Endothelial cell (in vitro differentiated cells): ENCODE measurements around the gene TERF2IP. TPM values are rescaled to one million over a fixed set of nuclear protein-coding genes. Genes with fewer than 3 reads are reported as not detected.

ENCODE experiments used
- DNase-seq: peaks from one replicate; pipeline ENCODE4 v3.0.0; 2021; ENCODE audit warnings: low spot score
- H3K27ac Mint-ChIP-seq: one replicate; pipeline ENCODE4 v1.8.0; 2021; ENCODE audit warnings: mixed read lengths, inconsistent platforms; ENCODE audit not compliant: unreplicated experiment
- H3K27me3 Mint-ChIP-seq: one replicate; pipeline ENCODE4 v1.8.0; 2021; ENCODE audit warnings: mild to moderate bottlenecking, moderate library complexity, mixed read lengths, inconsistent platforms; ENCODE audit not compliant: unreplicated experiment
- H3K36me3 Mint-ChIP-seq: one replicate; pipeline ENCODE4 v1.8.0; 2021; ENCODE audit warnings: mild to moderate bottlenecking, low read depth, mixed read lengths, inconsistent platforms; ENCODE audit not compliant: unreplicated experiment
- H3K4me1 Mint-ChIP-seq: one replicate; pipeline ENCODE4 v1.8.0; 2021; ENCODE audit warnings: mild to moderate bottlenecking, mixed read lengths, inconsistent platforms; ENCODE audit not compliant: unreplicated experiment
- H3K4me3 Mint-ChIP-seq: one replicate; pipeline ENCODE4 v1.8.0; 2021; ENCODE audit warnings: mild to moderate bottlenecking, mixed read lengths, inconsistent platforms; ENCODE audit not compliant: unreplicated experiment
- H3K9me3 Mint-ChIP-seq: one replicate; pipeline ENCODE4 v1.8.0; 2021; ENCODE audit warnings: mixed read lengths, inconsistent platforms; ENCODE audit not compliant: unreplicated experiment
- long read RNA-seq: library from polyadenylated mRNA; unstranded; transcript quantifications from one replicate; pipeline ENCODE4 v2.0.0, GENCODE V29; 2020; ENCODE audit not compliant: unreplicated experiment
- total RNA-seq: library from RNA; stranded (reverse); fragmentation: NEBNext Ultra II Directional; extraction: Animal tissue kit (Norgen Biotek cat#: 25700); gene quantifications from one replicate; pipeline ENCODE4 v1.2.1, GENCODE V29; 2021; ENCODE audit not compliant: unreplicated experiment
- TF ChIP-seq, protein P1 (sequence below): fragments of 200-600 bp; sonication (generic); IDR thresholded peaks from one replicate; pipeline ENCODE4 v1.5.0; 2021; ENCODE audit warnings: antibody characterized with exemption; ENCODE audit not compliant: unreplicated experiment

TERF2IP gene, protein sequence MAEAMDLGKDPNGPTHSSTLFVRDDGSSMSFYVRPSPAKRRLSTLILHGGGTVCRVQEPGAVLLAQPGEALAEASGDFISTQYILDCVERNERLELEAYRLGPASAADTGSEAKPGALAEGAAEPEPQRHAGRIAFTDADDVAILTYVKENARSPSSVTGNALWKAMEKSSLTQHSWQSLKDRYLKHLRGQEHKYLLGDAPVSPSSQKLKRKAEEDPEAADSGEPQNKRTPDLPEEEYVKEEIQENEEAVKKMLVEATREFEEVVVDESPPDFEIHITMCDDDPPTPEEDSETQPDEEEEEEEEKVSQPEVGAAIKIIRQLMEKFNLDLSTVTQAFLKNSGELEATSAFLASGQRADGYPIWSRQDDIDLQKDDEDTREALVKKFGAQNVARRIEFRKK
- total RNA-seq = 48.0 TPM
- long read RNA-seq, transcript TERF2IP-201 (3 exons, 2,118 nt) = major isoform, 81 of 88 reads
- long read RNA-seq, partial matches to known transcripts = 2 of 88 reads
- long read RNA-seq, other reads (novel, unspliced or antisense) = 4 of 88 reads

DNA sequence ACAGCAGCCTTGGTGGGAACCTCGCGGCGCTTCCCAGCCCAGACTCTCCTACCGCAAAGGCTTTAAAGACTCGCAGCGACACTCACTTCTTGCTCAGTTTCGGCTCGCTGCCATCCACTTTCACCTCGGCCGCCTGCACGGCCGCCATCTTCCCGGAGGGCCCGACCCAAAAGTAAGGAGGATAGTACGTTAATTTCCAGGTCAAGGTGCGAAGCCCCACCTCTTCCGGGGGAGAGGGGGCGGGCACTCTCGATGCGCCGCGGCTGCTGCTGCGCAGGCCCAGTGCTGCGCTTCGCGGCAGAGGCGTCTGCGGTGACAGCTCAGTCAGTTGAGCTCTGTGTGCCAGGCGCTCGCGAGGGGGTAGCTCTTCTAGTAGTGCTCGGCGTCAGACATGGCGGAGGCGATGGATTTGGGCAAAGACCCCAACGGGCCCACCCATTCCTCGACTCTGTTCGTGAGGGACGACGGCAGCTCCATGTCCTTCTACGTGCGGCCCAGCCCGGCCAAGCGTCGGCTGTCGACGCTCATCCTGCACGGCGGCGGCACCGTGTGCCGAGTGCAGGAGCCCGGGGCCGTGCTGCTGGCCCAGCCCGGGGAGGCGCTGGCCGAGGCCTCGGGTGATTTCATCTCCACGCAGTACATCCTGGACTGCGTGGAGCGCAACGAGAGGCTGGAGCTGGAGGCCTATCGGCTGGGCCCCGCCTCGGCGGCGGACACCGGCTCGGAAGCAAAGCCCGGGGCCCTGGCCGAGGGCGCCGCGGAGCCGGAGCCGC lies at the start of gene TERF2IP, which contains the start of gene KARS1:
TERF2IP (plus strand) TSS at position 282 of the 773 bp plus-strand sequence; CDS start at position 392, 110 bp downstream.
KARS1 (minus strand) TSS at position 174 of the 773 bp plus-strand sequence; CDS start at position 148, 26 bp downstream.
- TF ChIP-seq, protein P1, sequence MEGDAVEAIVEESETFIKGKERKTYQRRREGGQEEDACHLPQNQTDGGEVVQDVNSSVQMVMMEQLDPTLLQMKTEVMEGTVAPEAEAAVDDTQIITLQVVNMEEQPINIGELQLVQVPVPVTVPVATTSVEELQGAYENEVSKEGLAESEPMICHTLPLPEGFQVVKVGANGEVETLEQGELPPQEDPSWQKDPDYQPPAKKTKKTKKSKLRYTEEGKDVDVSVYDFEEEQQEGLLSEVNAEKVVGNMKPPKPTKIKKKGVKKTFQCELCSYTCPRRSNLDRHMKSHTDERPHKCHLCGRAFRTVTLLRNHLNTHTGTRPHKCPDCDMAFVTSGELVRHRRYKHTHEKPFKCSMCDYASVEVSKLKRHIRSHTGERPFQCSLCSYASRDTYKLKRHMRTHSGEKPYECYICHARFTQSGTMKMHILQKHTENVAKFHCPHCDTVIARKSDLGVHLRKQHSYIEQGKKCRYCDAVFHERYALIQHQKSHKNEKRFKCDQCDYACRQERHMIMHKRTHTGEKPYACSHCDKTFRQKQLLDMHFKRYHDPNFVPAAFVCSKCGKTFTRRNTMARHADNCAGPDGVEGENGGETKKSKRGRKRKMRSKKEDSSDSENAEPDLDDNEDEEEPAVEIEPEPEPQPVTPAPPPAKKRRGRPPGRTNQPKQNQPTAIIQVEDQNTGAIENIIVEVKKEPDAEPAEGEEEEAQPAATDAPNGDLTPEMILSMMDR = no peak
- peak; percentile 86 for DNase-seq
- Mint-ChIP-seq H3K27ac (peak within 1 kb of the TSS; percentile 94), H3K4me1 (peaks cover 51% of the 10 kb centered on the region), H3K27me3 (peaks cover 6% of the 10 kb centered on the region), H3K4me3 (peak within 1 kb of the TSS; percentile 100), H3K9me3 (peaks cover 5% of the 10 kb centered on the region), H3K36me3 (peaks cover 24% of the 10 kb centered on the region)

DNA sequence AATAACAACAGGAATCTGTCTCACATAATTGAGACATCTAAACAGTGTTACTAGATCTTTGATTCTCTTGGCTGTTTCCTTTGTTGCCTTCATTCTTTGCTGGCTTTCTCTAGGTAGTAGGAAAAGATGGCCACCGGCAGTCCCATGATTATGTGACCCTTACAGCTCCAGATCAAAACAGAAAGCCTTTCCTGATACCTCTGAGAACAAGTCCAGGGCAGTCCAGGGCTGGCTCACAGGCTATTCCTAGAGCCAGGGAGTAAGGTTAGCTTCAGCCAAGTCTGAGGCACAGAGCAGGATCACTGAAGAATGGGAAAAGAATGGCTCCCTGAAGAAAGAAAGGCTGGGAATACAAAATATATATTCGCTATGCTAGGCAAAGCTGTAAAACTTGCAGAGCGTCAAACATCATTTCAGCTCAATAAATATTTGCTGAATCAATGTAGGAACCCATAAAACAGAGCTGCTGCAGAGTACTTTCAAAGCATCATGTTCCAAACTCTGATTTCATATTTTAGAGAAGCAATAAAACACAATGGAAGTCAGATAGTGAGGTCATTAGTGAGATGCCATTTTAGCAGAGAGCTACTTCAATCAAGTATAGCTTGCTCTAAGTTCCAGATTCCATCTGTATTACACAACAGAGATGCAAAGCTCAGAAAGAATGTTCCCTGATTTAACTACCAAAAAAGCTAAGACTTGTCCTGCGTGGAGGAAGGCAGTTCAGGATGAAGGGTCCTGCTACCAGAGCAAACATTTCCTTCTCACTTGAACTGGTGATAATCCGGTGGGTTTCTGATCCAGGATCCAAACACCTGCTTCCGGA lies 47.9 kb upstream of the TERF2IP start:
- H3K36me3 Mint-ChIP-seq = peaks cover 55% of the 10 kb centered on the region

DNA sequence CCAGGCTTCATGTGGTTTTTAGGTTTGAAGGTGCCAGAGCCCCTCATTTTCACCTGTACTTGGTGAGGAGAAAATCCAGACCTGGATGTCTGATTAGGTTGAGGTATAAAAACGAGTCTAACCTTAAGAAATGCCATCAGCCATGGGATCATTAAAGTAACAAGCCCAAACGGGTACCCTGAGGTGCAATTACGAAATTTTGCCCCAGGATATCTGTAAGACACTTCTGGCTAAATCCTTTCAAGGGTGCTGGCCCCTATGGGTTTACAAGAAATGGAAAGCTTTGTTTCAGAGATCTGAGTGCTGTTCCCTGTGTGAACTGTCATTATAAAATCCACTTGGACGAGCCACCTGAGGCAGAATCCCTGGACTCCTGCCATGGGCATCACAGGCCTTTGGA lies 44.3 kb upstream of the TERF2IP start:
- TF ChIP-seq, protein P1 = no peak
- no peaks in the 10 kb centered on the region for H3K9me3 Mint-ChIP-seq
- no peaks in the 10 kb centered on the region for H3K27me3 Mint-ChIP-seq
- no peaks in the 10 kb centered on the region for H3K4me1 Mint-ChIP-seq
- H3K27ac Mint-ChIP-seq = no peak overlapping the region
- no peak overlapping the region for H3K4me3 Mint-ChIP-seq
- no peak for DNase-seq
- H3K36me3 Mint-ChIP-seq = peaks cover 47% of the 10 kb centered on the region

More for the DNA sequence above, 47.9 kb upstream of the TERF2IP start:
- no peak overlapping the region for H3K4me3 Mint-ChIP-seq
- H3K27ac Mint-ChIP-seq = peak overlapping the region; percentile 1
- DNase-seq = no peak
- H3K9me3 Mint-ChIP-seq = no peaks in the 10 kb centered on the region
- H3K27me3 Mint-ChIP-seq = no peaks in the 10 kb centered on the region
- TF ChIP-seq, protein P1 = no peak
- peaks cover 7% of the 10 kb centered on the region for H3K4me1 Mint-ChIP-seq

DNA sequence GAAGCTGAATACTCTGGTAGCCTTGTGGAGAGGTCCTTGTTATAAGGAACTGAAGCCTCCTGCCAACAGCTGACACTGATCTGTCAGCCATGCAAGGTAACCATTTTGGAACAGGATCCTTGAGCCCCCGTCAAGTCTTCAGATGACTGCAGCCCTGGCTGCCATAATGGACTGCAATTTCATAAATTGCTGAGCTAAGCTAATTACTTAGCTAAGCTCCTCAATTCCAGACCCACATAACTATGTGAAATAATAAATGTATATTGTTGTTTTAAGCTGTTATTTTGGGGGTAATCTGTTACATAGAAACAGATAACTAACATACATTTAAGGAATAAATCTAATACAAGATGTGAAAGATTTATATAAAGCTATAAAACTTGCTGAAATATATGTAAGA lies 41.1 kb upstream of the TERF2IP start:
- Mint-ChIP-seq H3K4me1 (no peaks in the 10 kb centered on the region), H3K27ac (no peak overlapping the region), H3K9me3 (no peaks in the 10 kb centered on the region), H3K36me3 (peaks cover 45% of the 10 kb centered on the region), H3K27me3 (peaks cover 2% of the 10 kb centered on the region), H3K4me3 (no peak overlapping the region)
- no peak for DNase-seq
- TF ChIP-seq, protein P1 = no peak
